ENCODE results near the gene ALB.

Gene ALB

GRCh38 chr4:73452953-73453700, 49.0 kb downstream of the ALB start:
- no peak for DNase-seq

- no peak for DNase-seq
Observed at GRCh38 chr4:73453701-73454005, 49.6 kb downstream of the ALB start.

- no peak for DNase-seq
Observed at GRCh38 chr4:73454920-73455319, 50.8 kb downstream of the ALB start.

GRCh38 chr4:73456177-73457022, 52.3 kb downstream of the ALB start:
- no peak for DNase-seq

GRCh38 chr4:73458184-73459047, 54.3 kb downstream of the ALB start:
- DNase-seq: no peak

DNA sequence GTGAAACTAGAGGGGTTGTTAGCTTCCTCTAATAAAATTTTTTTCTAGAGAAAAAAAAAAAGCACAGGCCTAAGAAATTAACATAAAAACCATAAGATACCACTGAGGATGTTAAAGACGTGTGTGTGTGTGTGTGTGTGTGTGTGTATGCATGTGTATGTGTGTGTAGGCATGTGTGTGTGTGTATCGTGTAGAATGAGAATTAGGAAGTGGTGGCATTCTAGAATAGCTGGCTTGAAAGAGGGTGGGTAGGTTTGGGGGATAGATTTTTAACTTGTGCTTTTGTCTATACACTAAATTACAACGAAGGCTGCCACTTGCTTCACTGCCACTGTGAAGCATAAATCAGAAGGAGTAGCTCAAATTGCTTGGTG, 54.9 kb downstream of the ALB start:
- DNase-seq: no peak

GRCh38 chr4:73460913-73461522, 56.9 kb downstream of the ALB start:
- no peak for DNase-seq

- DNase-seq: no peak
Observed at GRCh38 chr4:73468170-73468569, 64.1 kb downstream of the ALB start.

DNA sequence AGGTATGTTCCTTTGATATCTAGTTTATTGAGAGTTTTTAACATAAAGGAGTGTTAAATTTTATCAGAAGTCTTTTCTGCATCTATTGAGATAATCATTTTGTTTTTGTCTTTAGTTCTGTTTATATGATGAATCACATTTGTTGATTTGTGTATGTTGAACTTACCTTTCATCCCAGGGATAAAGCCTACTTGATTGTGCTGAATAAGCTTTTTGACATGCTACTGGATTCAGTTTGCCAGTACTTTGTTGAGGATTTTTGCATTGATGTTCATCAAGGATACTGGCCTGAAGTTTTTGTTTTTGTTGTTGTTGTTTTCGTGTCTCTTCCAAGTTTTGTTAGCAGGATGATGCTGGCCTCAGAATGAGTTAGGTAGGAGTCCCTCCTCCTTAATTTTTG, 66.6 kb downstream of the ALB start:
- no peak for DNase-seq

All from NCI-H2227 treated with DMSO at 0.1 percent for 48 hours (cell line).